HL-60 (cell line): ENCODE results near the gene CYP2C9.
"Not testable (repeated sequence)": the region's sequence is repeated elsewhere in the genome, so short reads cannot be mapped to it uniquely, and the experiment has no call there.

ENCODE experiments used
- DNase-seq, 2 experiments: peaks; one replicate each; pipeline ENCODE4 v3.0.0-alpha.2; 2010 to 2020; ENCODE audit warnings: low read depth in 1 of 2, low spot score in 1 of 2
- H3K27ac ChIP-seq: fragments of 250-450 bp; sonication (Bioruptor Pico); replicated peaks from 2 replicates; pipeline ENCODE4 v1.5.1; 2020; ENCODE audit warnings: mild to moderate bottlenecking, moderate library complexity
- H3K27me3 ChIP-seq: fragments of 250-450 bp; sonication (Bioruptor Pico); 2 replicates; pipeline ENCODE4 v1.5.1; 2021; ENCODE audit warnings: mild to moderate bottlenecking, moderate library complexity; ENCODE audit not compliant: insufficient read depth, poor library complexity, severe bottlenecking
- H3K4me3 ChIP-seq: replicated peaks from 2 replicates; pipeline ENCODE4 v1.5.1; 2011; ENCODE audit warnings: mild to moderate bottlenecking, control low read depth, low read length; ENCODE audit not compliant: insufficient read depth
- CTCF ChIP-seq: IDR thresholded peaks from one replicate; pipeline ENCODE4 v1.5.1; 2011; ENCODE audit warnings: low read length, control low read depth, inconsistent platforms; ENCODE audit not compliant: insufficient read depth
- GABPA ChIP-seq: IDR thresholded peaks from 2 replicates; pipeline ENCODE4 v1.6.1; 2012; ENCODE audit warnings: low read depth
- POLR2AphosphoS5 ChIP-seq: IDR thresholded peaks from 2 replicates; pipeline ENCODE4 v1.6.1; 2012; ENCODE audit warnings: low read depth
- REST ChIP-seq: IDR thresholded peaks from 2 replicates; pipeline ENCODE4 v1.6.1; 2012; ENCODE audit warnings: low read depth; ENCODE audit not compliant: insufficient replicate concordance
- SPI1 ChIP-seq: IDR thresholded peaks from 2 replicates; pipeline ENCODE4 v1.6.1; 2012; ENCODE audit warnings: low read depth, mild to moderate bottlenecking, borderline replicate concordance

Gene CYP2C9

DNA sequence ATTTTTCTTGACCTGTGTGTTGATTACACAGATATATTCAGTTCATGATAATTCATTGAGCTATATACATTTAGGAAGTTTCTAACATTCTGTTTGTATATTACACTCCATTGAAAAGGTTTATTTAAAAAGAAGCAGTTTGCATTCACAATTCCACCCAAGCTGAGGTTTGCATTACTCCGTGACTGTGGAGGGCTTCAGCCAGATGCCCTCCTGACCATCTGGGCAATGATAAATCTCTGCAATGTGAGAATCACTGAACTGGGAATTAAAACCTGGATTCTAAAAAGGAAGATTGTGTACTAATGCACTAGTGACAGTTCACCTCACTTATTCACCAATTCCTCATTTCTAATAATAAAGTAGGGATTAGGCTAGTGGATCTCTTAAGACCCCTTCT is 36.4 kb upstream of the CYP2C9 start:
- no peak overlapping the region for H3K27ac ChIP-seq

DNA sequence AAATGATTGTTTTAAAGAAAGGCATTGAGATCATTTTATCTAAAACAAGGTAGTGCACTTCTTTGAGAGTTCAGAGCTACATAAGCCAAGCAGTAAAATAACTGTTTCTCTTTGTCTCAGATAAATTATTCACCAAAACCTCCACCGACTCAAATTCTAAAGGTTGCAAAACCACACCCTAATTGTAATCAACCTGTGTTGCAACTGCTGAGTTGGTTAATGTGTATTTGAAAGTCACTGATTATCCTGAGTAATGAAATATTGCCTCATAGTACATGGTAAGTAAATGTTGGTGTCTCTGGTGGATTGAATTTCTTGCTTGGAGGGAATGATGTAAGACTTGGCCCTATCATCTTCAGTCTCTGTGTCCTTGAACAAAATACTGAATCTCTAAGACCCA is 35.9 kb upstream of the CYP2C9 start:
- no peak overlapping the region for H3K27ac ChIP-seq
- DNase-seq = no peak
- TF ChIP-seq CTCF = no peak
- no peak overlapping the region for H3K4me3 ChIP-seq
- no peaks in the 10 kb centered on the region for H3K27me3 ChIP-seq

More for the DNA sequence above, 36.4 kb upstream of the CYP2C9 start:
- no peaks in the 10 kb centered on the region for H3K27me3 ChIP-seq
- TF ChIP-seq SPI1 (no peak), CTCF (no peak), POLR2AphosphoS5 (no peak), GABPA (no peak), REST (no peak)
- DNase-seq = no peak
- H3K4me3 ChIP-seq = no peak overlapping the region

DNA sequence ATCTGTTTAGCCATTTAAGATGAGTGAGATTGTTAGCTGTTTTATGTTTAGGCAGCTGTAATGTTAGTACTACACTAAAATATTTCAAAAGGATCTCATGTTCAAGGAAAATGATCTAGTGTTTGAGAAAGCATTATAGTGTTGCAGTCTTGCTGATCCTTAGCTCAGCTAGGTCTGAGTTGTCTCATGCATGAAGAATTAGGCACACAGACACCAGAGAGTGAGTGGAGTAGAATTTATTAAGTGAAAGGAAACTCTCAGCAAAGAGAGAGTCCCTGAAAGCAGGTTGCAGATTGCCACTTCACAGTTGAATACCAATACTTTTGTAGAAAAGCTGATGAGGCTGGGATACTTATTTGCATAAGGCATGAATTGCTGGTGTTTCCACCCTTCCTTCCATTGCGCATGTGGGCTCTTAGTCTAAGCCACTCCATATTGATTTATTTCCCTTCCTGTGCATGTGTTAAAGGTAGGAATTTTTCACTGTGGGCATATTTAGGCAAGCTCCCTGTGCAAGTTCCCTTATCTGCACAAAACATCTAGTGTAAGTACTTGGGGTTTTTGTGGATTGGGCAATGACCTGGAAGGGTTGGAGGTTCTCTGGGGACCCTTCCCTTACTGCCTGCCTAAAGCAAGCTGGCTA is 33.8 kb upstream of the CYP2C9 start:
- not testable (repeated sequence) for H3K27ac ChIP-seq, H3K27me3 ChIP-seq, DNase-seq, H3K4me3 ChIP-seq

- TF ChIP-seq REST (no peak), GABPA (no peak), POLR2AphosphoS5 (no peak), SPI1 (no peak), CTCF (no peak)
- Histone ChIP-seq H3K27me3 (no peaks in the 10 kb centered on the region), H3K4me3 (no peak overlapping the region), H3K27ac (no peak overlapping the region)
- DNase-seq = no peak
Observed at GRCh38 chr10:94916423-94916822, 22.0 kb upstream of the CYP2C9 start.
